ENCODE measurements around the gene CLIP2.

GRCh38 chr7:74345970-74346369 is 56.8 kb downstream of the CLIP2 start:
- no peak for TF ChIP-seq CTCF (conservative IDR thresholded peaks at IDR 0.05 in 1 of 2, IDR thresholded peaks at IDR 0.05 in 1 of 2; ENCODE audit: extremely low read depth in 1 of 2, insufficient read depth in 1 of 2, low read depth in 1 of 2, low read length in 2 of 2)
- TF ChIP-seq EZH2 (IDR thresholded peaks at IDR 0.05; ENCODE audit: borderline replicate concordance, low read length): no peak
